ENCODE measurements around the gene GRIN2A.

GRIN2A gene

DNA sequence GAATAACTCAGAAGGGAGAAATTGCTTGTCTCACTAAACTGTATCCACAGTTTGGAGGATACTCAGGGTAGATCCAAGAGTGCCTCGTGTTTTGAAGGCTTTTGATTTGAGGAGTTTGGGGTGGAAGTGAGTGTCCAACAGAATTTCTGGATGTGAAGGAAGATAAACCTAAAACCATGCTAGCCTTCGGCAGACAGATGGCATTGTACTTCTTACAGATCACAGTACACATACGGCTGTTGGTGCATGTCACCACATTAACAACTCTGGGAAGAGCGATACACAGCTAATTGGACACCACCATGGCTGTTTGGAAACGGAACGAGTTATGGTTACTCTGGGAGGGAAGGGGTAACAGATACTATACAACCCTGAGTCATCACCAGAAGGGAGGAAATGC, 420.4 kb downstream of the GRIN2A start:
- TF ChIP-seq, protein P1, sequence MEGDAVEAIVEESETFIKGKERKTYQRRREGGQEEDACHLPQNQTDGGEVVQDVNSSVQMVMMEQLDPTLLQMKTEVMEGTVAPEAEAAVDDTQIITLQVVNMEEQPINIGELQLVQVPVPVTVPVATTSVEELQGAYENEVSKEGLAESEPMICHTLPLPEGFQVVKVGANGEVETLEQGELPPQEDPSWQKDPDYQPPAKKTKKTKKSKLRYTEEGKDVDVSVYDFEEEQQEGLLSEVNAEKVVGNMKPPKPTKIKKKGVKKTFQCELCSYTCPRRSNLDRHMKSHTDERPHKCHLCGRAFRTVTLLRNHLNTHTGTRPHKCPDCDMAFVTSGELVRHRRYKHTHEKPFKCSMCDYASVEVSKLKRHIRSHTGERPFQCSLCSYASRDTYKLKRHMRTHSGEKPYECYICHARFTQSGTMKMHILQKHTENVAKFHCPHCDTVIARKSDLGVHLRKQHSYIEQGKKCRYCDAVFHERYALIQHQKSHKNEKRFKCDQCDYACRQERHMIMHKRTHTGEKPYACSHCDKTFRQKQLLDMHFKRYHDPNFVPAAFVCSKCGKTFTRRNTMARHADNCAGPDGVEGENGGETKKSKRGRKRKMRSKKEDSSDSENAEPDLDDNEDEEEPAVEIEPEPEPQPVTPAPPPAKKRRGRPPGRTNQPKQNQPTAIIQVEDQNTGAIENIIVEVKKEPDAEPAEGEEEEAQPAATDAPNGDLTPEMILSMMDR (IDR thresholded peaks at IDR 0.05; ENCODE audit: low read depth, low read length, missing control alignments) = no peak
- no peak overlapping the region for H3K4me3 ChIP-seq (replicated peaks; ENCODE audit: low read depth, low read length)
- DNase-seq (ENCODE audit: extremely low read depth, low read depth) = no peak

GRCh38 chr16:9757687-9758086, 424.5 kb downstream of the GRIN2A start:
- H3K4me3 ChIP-seq (replicated peaks; ENCODE audit: low read depth, low read length) = no peak overlapping the region
- no peak for DNase-seq (ENCODE audit: extremely low read depth, low read depth)
- TF ChIP-seq, protein P1 (IDR thresholded peaks at IDR 0.05; ENCODE audit: low read depth, low read length, missing control alignments) = no peak

DNA sequence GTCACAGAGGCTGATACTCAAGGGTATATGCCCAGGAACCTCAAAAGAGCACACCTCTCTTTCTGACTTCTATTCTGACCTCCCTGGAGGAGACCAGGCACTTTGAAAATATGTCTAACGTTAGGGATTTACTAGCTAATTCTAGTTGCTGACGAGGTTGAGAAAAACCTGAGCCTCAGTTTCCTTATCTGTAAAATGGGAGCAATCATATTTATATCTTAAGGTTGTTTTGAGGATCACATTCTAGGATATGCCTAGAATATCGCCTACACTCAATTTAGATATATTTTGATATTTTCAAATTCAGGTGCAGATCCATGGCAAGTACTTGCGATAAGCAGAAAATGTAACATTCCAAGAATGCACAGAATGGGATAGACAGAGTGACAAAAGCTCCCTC, 425.8 kb downstream of the GRIN2A start:
- H3K4me3 ChIP-seq (replicated peaks; ENCODE audit: low read depth, low read length) = no peak overlapping the region
- TF ChIP-seq, protein P1 (IDR thresholded peaks at IDR 0.05; ENCODE audit: low read depth, low read length, missing control alignments) = no peak
- no peak for DNase-seq (ENCODE audit: extremely low read depth, low read depth)

- DNase-seq (ENCODE audit: extremely low read depth, low read depth) = no peak
- TF ChIP-seq, protein P1 (IDR thresholded peaks at IDR 0.05; ENCODE audit: low read depth, low read length, missing control alignments) = no peak
- H3K4me3 ChIP-seq (replicated peaks; ENCODE audit: low read depth, low read length) = no peak overlapping the region
Observed at GRCh38 chr16:9755081-9755480, 427.1 kb downstream of the GRIN2A start.

- H3K4me3 ChIP-seq (replicated peaks; ENCODE audit: low read depth, low read length) = no peak overlapping the region
- DNase-seq (ENCODE audit: extremely low read depth, low read depth) = no peak
- TF ChIP-seq, protein P1 (IDR thresholded peaks at IDR 0.05; ENCODE audit: low read depth, low read length, missing control alignments) = no peak
Observed at GRCh38 chr16:9741776-9742175, 440.5 kb downstream of the GRIN2A start.

GRCh38 chr16:9739301-9739700, 442.9 kb downstream of the GRIN2A start:
- H3K4me3 ChIP-seq (replicated peaks; ENCODE audit: low read depth, low read length) = no peak overlapping the region
- no peak for DNase-seq (ENCODE audit: extremely low read depth, low read depth)
- TF ChIP-seq, protein P1 (IDR thresholded peaks at IDR 0.05; ENCODE audit: low read depth, low read length, missing control alignments) = no peak

- TF ChIP-seq, protein P1 (IDR thresholded peaks at IDR 0.05; ENCODE audit: low read depth, low read length, missing control alignments) = no peak
- no peak for DNase-seq (ENCODE audit: extremely low read depth, low read depth)
- H3K4me3 ChIP-seq (replicated peaks; ENCODE audit: low read depth, low read length) = no peak overlapping the region
Observed at GRCh38 chr16:9738690-9739089, 443.5 kb downstream of the GRIN2A start.
